ENCODE data around the gene LRRC8B. TPM values are rescaled to one million over a fixed set of nuclear protein-coding genes. Genes with fewer than 3 reads are reported as not detected.
"Not testable (repeated sequence)": the region's sequence is repeated elsewhere in the genome, so short reads cannot be mapped to it uniquely, and the experiment has no call there.

The LRRC8B gene
- total and polyA plus RNA-seq, 2 of the 8 experiments (the other 6 are each of a cell fraction or from before 2014, with no cell fraction given) = 18.4 to 29.2 TPM

- H2AK5ac ChIP-seq (ENCODE audit: low read depth, low read length); H3K9ac ChIP-seq (replicated peaks in 1 of 4; ENCODE audit: extremely low read depth in 1 of 4, low read depth in 3 of 4, low read length in 3 of 4); H4K8ac ChIP-seq (ENCODE audit: extremely low read depth, insufficient read depth, low read length); H4K5ac ChIP-seq (ENCODE audit: insufficient read length, low read depth, low read length); H4K20me1 ChIP-seq (replicated peaks in 1 of 2; ENCODE audit: control insufficient read depth in 1 of 2, insufficient read depth in 2 of 2, low read length in 2 of 2); H2BK12ac ChIP-seq (ENCODE audit: low read depth, low read length); H3K27ac ChIP-seq (ENCODE audit: low read depth, low read length); H3K4me1 ChIP-seq (replicated peaks in 1 of 4; ENCODE audit: control insufficient read depth in 3 of 4, insufficient read depth in 4 of 4, low read length in 3 of 4); H3K23me2 ChIP-seq (ENCODE audit: low read depth, low read length); H2BK20ac ChIP-seq (ENCODE audit: low read length); H2BK5ac ChIP-seq (ENCODE audit: low read depth, low read length); H3K14ac ChIP-seq (ENCODE audit: insufficient read length); H3K4me2 ChIP-seq (ENCODE audit: insufficient read depth in 1 of 2, low read depth in 2 of 2, low read length in 2 of 2); H3K27me3 ChIP-seq (replicated peaks in 1 of 4; ENCODE audit: control insufficient read depth in 3 of 4, extremely low read depth in 1 of 4, insufficient read depth in 3 of 4, low read length in 3 of 4); H2BK120ac ChIP-seq (replicated peaks; ENCODE audit: low read depth, low read length); H3K23ac ChIP-seq (ENCODE audit: insufficient read length); FAIRE-seq; H2BK15ac ChIP-seq (ENCODE audit: low read length); H3K9me3 ChIP-seq (ENCODE audit: insufficient read depth in 2 of 2, low read depth in 1 of 2, low read length in 1 of 2); DNase-seq (ENCODE audit: low read depth in 1 of 2, low spot score in 2 of 2); H3K4me3 ChIP-seq (ENCODE audit: extremely low read depth in 1 of 4, insufficient read depth in 2 of 4, low read depth in 3 of 4, low read length in 4 of 4); H3K79me1 ChIP-seq (ENCODE audit: low read depth, low read length); H3K4ac ChIP-seq (replicated peaks; ENCODE audit: insufficient read length, low read depth, low read length); H2AFZ ChIP-seq (ENCODE audit: low read length); H3K36me3 ChIP-seq (ENCODE audit: control insufficient read depth in 2 of 4, insufficient read depth in 4 of 4, low read length in 3 of 4); H3K18ac ChIP-seq (ENCODE audit: extremely low read depth, low read length); H4K91ac ChIP-seq (replicated peaks; ENCODE audit: insufficient read length, low read length); CTCF ChIA-PET (ENCODE audit: partially characterized antibody); H3K56ac ChIP-seq (replicated peaks; ENCODE audit: insufficient read length, low read depth, low read length): not testable (repeated sequence)
- POLR2A ChIA-PET (ENCODE audit: partially characterized antibody) = interaction anchor here (0.6 to 0.7 kb wide), 3 partner anchors 9 to 451 kb away, joined by 3 read pairs; no protein-coding TSS in a partner anchor
- 91% methylated on average over 4 of the region's 6 CpGs; no CpG with 5 or more reads in 1 of the 2 experiments for WGBS, 2 experiments (ENCODE audit: extremely low coverage in 1 of 2, insufficient coverage in 1 of 2, insufficient read length in 1 of 2, insufficient replicate concordance in 2 of 2, low coverage in 1 of 2, low lambda C conversion rate in 2 of 2, missing lambda C conversion rate in 1 of 2)
- H3K79me2 ChIP-seq (ENCODE audit: control insufficient read depth in 1 of 2, insufficient read depth in 2 of 2, low read length in 2 of 2) = peaks cover 0 to 16% of the 10 kb centered on the region in 2 experiments; a peak in 2 of 4 replicates
Measured at GRCh38 chr1:89521977-89522376, 2.7 kb upstream of the LRRC8B start.

Measured in H1 (cell line).